Vagina (tissue), 2 donors: Measurements from ENCODE around the gene NUDCD3. TPM values are rescaled to one million over a fixed set of nuclear protein-coding genes. Genes with fewer than 3 reads are reported as not detected.

Experiments used
- DNase-seq, 2 donors: peaks; one replicate each; pipeline ENCODE4 v3.0.0-alpha.2; 2017; ENCODE audit errors: extremely low spot score in 2 of 2
- H3K27ac ChIP-seq: fragments of 200-600 bp; sonication (generic); one replicate; pipeline ENCODE4 v1.5.1; 2019
- H3K27me3 ChIP-seq: fragments of 200-600 bp; sonication (generic); one replicate; pipeline ENCODE4 v1.5.1; 2019
- H3K36me3 ChIP-seq, 2 donors: fragments of 200-600 bp; sonication (generic); one replicate each; pipeline ENCODE4 v1.5.1; 2017 to 2019
- H3K4me1 ChIP-seq: fragments of 200-600 bp; sonication (generic); one replicate; pipeline ENCODE4 v1.5.1; 2019
- H3K4me3 ChIP-seq, 2 donors: fragments of 200-600 bp; sonication (generic); 1 replicate in 1 of 2; 2 replicates in 1 of 2; pipeline ENCODE4 v1.5.1; 2016 to 2019
- H3K9me3 ChIP-seq: fragments of 200-600 bp; sonication (generic); one replicate; pipeline ENCODE4 v1.5.1; 2019
- POLR2A ChIP-seq, 2 donors: fragments of 450-650 bp; IDR thresholded peaks; one replicate each; pipeline ENCODE4 v1.6.1; 2017; ENCODE audit warnings: antibody characterized with exemption in 2 of 2, mild to moderate bottlenecking in 2 of 2, moderate library complexity in 2 of 2
- POLR2AphosphoS5 ChIP-seq, 2 donors: sonication (generic); formaldehyde crosslinking; IDR thresholded peaks; one replicate each; pipeline ENCODE4 v1.9.0; 2017; ENCODE audit warnings: antibody characterized with exemption in 2 of 2, mild to moderate bottlenecking in 2 of 2, low read depth in 1 of 2; ENCODE audit not compliant: insufficient read depth in 1 of 2
- intact Hi-C: fragments of 100-400 bp; cut with DNase I; formaldehyde crosslinking; loops from one replicate; pipeline ENCODE4 v1.15.1; 2023
- total RNA-seq: library from RNA; depleted of rRNA; stranded (reverse); fragments of >200 nt; gene quantifications from one replicate; pipeline ENCODE4 v1.2.3, GENCODE V29; 2016
- TF ChIP-seq, protein P1 (sequence below), 3 experiments: fragments of 450-650 bp in 2 of 3; fragments of 200-600 bp in 1 of 3; sonication (generic) in 1 of 3; IDR thresholded peaks; one replicate each; pipeline ENCODE4 v1.5.1; 2017 to 2019; ENCODE audit warnings: antibody characterized with exemption in 3 of 3, mild to moderate bottlenecking in 2 of 3, moderate library complexity in 2 of 3

NUDCD3 gene
- total RNA-seq, 1 donor from 2014 or later, result 48.6 TPM

DNA sequence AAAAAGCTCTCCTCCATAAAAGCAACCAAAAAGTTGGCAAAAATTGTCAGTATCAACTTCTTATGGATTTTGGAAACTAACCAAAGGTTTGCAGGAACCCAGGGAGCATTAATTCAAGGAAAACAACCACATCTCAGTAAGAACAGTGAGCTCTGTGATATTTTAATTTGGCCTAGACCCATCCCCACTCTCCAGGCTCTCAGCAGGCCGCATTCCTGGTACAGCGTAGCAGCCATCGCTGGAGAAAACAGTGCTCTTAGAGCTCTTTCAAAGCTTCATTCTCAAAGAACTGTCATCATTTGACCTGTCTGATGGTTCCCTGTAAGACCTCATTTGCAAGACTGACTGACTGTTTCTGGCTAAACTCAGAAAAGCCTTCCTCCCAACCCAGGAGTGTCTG, 81.9 kb downstream of the NUDCD3 start:
- Histone ChIP-seq H3K9me3 (no peaks in the 10 kb centered on the region), H3K4me3 (no peak overlapping the region), H3K4me1 (peaks cover 9% of the 10 kb centered on the region), H3K27me3 (no peaks in the 10 kb centered on the region), H3K27ac (no peak overlapping the region), H3K36me3 (peaks cover 0 to 3% of the 10 kb centered on the region in 2 donors)
- intact Hi-C loops, result no loop called here
- TF ChIP-seq POLR2A (IDR thresholded peaks at IDR 0.05) (no peak), POLR2AphosphoS5 (IDR thresholded peaks at IDR 0.05; ENCODE audit: insufficient read depth in 1 of 2, low read depth in 1 of 2) (no peak)
- TF ChIP-seq, protein P1, sequence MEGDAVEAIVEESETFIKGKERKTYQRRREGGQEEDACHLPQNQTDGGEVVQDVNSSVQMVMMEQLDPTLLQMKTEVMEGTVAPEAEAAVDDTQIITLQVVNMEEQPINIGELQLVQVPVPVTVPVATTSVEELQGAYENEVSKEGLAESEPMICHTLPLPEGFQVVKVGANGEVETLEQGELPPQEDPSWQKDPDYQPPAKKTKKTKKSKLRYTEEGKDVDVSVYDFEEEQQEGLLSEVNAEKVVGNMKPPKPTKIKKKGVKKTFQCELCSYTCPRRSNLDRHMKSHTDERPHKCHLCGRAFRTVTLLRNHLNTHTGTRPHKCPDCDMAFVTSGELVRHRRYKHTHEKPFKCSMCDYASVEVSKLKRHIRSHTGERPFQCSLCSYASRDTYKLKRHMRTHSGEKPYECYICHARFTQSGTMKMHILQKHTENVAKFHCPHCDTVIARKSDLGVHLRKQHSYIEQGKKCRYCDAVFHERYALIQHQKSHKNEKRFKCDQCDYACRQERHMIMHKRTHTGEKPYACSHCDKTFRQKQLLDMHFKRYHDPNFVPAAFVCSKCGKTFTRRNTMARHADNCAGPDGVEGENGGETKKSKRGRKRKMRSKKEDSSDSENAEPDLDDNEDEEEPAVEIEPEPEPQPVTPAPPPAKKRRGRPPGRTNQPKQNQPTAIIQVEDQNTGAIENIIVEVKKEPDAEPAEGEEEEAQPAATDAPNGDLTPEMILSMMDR (IDR thresholded peaks at IDR 0.05), result no peak
- DNase-seq, result peak in 1 of 2 donors; percentile 25

DNA sequence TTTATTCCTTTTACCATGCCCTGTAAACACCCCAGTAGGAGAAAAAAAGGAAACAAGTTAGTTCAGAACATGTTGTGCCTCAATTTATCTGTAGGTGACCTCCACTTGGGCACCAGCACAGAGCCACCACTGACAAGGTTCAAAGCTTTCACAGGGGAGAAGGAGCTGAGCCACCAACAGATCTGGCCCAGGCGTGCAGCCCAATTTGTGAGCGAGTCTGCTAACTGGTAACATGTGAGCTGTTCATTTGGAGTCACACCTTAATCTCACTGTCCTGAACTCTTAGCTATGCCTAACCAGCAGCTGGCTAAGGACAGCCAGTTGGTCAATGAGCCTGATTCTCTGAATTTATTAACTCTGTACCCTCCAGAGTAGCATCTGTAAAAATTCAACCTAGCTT, 86.7 kb downstream of the NUDCD3 start:
- no peak overlapping the region for H3K4me3 ChIP-seq
- peaks cover 6% of the 10 kb centered on the region for H3K4me1 ChIP-seq
- DNase-seq, result peak in 1 of 2 donors; percentile 62
- no peaks in the 10 kb centered on the region for H3K27me3 ChIP-seq
- H3K27ac ChIP-seq, result no peak overlapping the region
- TF ChIP-seq POLR2AphosphoS5 (IDR thresholded peaks at IDR 0.05; ENCODE audit: insufficient read depth in 1 of 2, low read depth in 1 of 2), result no peak
- TF ChIP-seq, protein P1 (IDR thresholded peaks at IDR 0.05), result no peak
- TF ChIP-seq POLR2A (IDR thresholded peaks at IDR 0.05), result no peak
- H3K36me3 ChIP-seq, result peaks cover 0 to 15% of the 10 kb centered on the region in 2 donors
- H3K9me3 ChIP-seq, result no peaks in the 10 kb centered on the region
- intact Hi-C loops, result no loop called here

DNA sequence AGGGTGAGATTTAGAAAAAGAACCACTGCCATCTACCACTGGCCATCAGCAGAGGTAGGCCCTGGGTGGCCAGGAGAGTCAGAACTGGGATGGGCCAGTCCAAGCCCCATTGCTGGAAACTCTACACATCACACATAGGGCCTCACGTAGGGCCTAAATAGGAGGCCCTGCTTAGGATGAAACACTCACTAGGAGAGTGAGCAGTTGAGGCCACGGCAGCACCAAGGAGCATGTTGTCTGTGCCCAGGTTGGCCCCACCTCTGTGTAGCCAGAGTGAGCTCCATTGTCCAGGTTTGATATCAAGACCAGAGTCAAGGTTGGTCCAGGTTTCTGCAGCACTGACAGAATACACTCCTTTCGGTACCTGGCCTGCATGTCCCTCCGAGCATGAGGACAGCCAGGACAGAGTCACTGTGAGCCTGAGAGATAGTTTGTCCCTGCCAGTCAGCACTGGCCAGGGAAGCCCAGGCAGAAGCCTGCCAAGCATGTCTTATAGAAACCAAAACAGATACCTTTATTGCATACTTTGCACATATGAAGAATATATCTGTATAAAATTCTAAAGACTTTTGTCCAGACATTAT, 87.2 kb downstream of the NUDCD3 start:
- TF ChIP-seq POLR2AphosphoS5 (IDR thresholded peaks at IDR 0.05; ENCODE audit: insufficient read depth in 1 of 2, low read depth in 1 of 2) (no peak), POLR2A (IDR thresholded peaks at IDR 0.05) (no peak)
- TF ChIP-seq, protein P1 (IDR thresholded peaks at IDR 0.05), result no peak
- Histone ChIP-seq H3K27ac (no peak overlapping the region), H3K4me3 (no peak overlapping the region), H3K27me3 (no peaks in the 10 kb centered on the region), H3K4me1 (peaks cover 1% of the 10 kb centered on the region), H3K36me3 (peaks cover 0 to 15% of the 10 kb centered on the region in 2 donors), H3K9me3 (no peaks in the 10 kb centered on the region)
- intact Hi-C loops, result no loop called here
- DNase-seq, result peak; percentile 43 to 54

DNA sequence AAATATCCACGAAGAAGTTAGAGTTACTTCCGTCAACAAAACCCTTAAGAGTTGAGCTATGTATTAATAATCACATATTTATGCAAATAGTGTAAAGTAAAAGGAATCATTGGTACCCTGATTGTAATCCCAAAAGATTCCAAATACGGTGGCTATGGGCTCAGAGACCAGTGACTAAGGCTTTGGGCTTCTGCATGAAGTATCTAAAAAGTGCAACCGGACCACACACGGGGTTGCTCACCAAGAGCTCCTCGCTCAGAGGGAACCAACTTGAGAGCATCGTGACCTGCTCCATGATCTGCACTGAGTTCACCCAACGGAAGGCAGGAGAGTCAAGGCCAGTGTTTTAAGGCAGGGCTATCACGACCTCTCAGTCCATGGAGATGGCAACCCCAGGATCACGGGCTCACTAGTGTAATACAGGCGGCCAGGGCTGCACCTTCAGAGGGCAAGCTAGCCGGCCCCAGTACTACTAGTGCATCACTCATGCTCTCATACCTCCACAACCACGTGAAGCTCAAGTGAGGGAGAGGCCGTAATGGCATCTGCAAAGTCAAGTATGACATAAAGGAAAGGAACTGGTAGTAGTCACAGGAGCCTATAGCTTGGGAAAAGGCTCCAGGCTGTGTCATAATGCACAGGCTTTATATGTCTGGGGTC, 87.9 kb downstream of the NUDCD3 start:
- H3K9me3 ChIP-seq, result no peaks in the 10 kb centered on the region
- DNase-seq, result peak; percentile 64 to 81
- no peaks in the 10 kb centered on the region for H3K4me1 ChIP-seq
- peaks cover 0 to 20% of the 10 kb centered on the region in 2 donors for H3K36me3 ChIP-seq
- TF ChIP-seq, protein P1 (IDR thresholded peaks at IDR 0.05), result no peak
- TF ChIP-seq POLR2AphosphoS5 (IDR thresholded peaks at IDR 0.05; ENCODE audit: insufficient read depth in 1 of 2, low read depth in 1 of 2) (no peak), POLR2A (IDR thresholded peaks at IDR 0.05) (no peak)
- no peaks in the 10 kb centered on the region for H3K27me3 ChIP-seq
- intact Hi-C loops, result no loop called here
- no peak overlapping the region for H3K4me3 ChIP-seq
- no peak overlapping the region for H3K27ac ChIP-seq

DNA sequence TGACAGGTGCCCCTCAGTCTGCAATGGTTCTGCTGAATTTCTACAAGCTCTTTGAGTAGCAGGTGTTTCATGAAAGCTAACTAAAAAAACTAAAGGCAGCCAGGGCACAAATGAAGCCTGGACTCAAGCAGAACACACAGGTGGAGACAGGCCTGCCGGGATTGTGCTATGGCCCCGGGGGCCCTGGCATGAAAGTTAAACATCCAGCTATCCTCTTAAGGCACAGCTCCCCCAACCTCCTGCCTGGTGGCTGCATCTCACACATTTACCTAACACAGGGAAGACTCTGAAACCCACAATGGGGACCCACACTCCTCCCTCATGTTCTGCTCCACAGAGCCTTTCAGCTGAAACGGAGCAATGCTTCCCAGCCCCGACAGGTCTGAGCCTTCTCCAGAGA, 88.8 kb downstream of the NUDCD3 start:
- Histone ChIP-seq H3K27ac (no peak overlapping the region), H3K9me3 (no peaks in the 10 kb centered on the region), H3K36me3 (peaks cover 0 to 20% of the 10 kb centered on the region in 2 donors), H3K27me3 (no peaks in the 10 kb centered on the region), H3K4me1 (no peaks in the 10 kb centered on the region), H3K4me3 (no peak overlapping the region)
- no peak for TF ChIP-seq POLR2AphosphoS5 (IDR thresholded peaks at IDR 0.05; ENCODE audit: insufficient read depth in 1 of 2, low read depth in 1 of 2)
- TF ChIP-seq, protein P1 (IDR thresholded peaks at IDR 0.05), result no peak
- TF ChIP-seq POLR2A (IDR thresholded peaks at IDR 0.05), result no peak
- intact Hi-C loops, result no loop called here
- peak in 1 of 2 donors; percentile 58 for DNase-seq
